Ishikawa (cell line): ENCODE measurements around the gene KBTBD12.

Experiments
- CEBPB ChIP-seq: IDR thresholded peaks from 2 replicates; pipeline ENCODE4 v1.6.1; 2012
- CREB1 ChIP-seq: IDR thresholded peaks from 2 replicates; pipeline ENCODE4 v1.6.1; 2012; ENCODE audit warnings: low read depth
- EGR1 ChIP-seq: IDR thresholded peaks from 2 replicates; pipeline ENCODE4 v1.6.1; 2012
- EP300 ChIP-seq: IDR thresholded peaks from 2 replicates; pipeline ENCODE4 v1.6.1; 2012; ENCODE audit warnings: borderline replicate concordance
- MAX ChIP-seq: IDR thresholded peaks from 2 replicates; pipeline ENCODE4 v1.6.1; 2012
- NFIC ChIP-seq: IDR thresholded peaks from 2 replicates; pipeline ENCODE4 v1.6.1; 2012
- RAD21 ChIP-seq: IDR thresholded peaks from 2 replicates; pipeline ENCODE4 v1.6.1; 2012; ENCODE audit warnings: low read depth
- REST ChIP-seq: IDR thresholded peaks from 2 replicates; pipeline ENCODE4 v1.6.1; 2012; ENCODE audit warnings: low read depth, mild to moderate bottlenecking
- TAF1 ChIP-seq: IDR thresholded peaks from 2 replicates; pipeline ENCODE4 v1.6.1; 2012; ENCODE audit warnings: low read depth, mild to moderate bottlenecking
- TCF12 ChIP-seq: IDR thresholded peaks from 2 replicates; pipeline ENCODE4 v1.6.1; 2012; ENCODE audit warnings: low read depth
- YY1 ChIP-seq: IDR thresholded peaks from 2 replicates; pipeline ENCODE4 v1.6.1; 2012; ENCODE audit warnings: low read depth
- ZBTB7A ChIP-seq: IDR thresholded peaks from 2 replicates; pipeline ENCODE4 v1.6.1; 2012; ENCODE audit warnings: low read depth

- TF ChIP-seq REST, result no peak
- no peak for TF ChIP-seq MAX
- no peak for TF ChIP-seq EP300
- TF ChIP-seq TCF12, result no peak
- no peak for TF ChIP-seq RAD21
- no peak for TF ChIP-seq TAF1
- TF ChIP-seq EGR1, result no peak
- no peak for TF ChIP-seq NFIC
- no peak for TF ChIP-seq CREB1
- TF ChIP-seq YY1, result no peak
- TF ChIP-seq ZBTB7A, result no peak
- no peak for TF ChIP-seq CEBPB
Observed at GRCh38 chr3:127908202-127908601, 6.8 kb upstream of the KBTBD12 start.
